GM12878 (cell line): ENCODE measurements around the gene ANAPC10. TPM values are rescaled to one million over a fixed set of nuclear protein-coding genes. Genes with fewer than 3 reads are reported as not detected.
A peak's percentile ranks its signal among the peaks of the same experiment; 100 is the strongest.

Source experiments
- ATAC-seq: fragments of 200-7000 bp; cut with Tn5 transposase; 3 replicates; pipeline ENCODE4 v1.9.1; 2020; ENCODE audit warnings: mild to moderate bottlenecking, moderate library complexity
- BruUV-seq: library from RNA; stranded (reverse); fragments of 400-500 nt; replicated peaks from 2 replicates; lab custom pipeline; 2021; lab: Mats Ljungman, UMichigan
- CTCF ChIA-PET: fragments of 300-600 bp; sonication (Branson Sonifier 250); formaldehyde crosslinking; extraction: SDS; loops from one replicate; lab custom pipeline; 2021; ENCODE audit warnings: inconsistent platforms; lab: Yijun Ruan, JAX
- POLR2A ChIA-PET: fragments of 350-600 bp; formaldehyde crosslinking; extraction: SDS; loops from one replicate; lab custom pipeline; 2021; ENCODE audit warnings: inconsistent platforms; lab: Charles Lee
- RAD21 ChIA-PET: fragments of 300-600 bp; sonication (Branson Sonifier 250); formaldehyde crosslinking; loops from one replicate; lab custom pipeline; 2023; ENCODE audit warnings: antibody characterized with exemption; ENCODE audit not compliant: unreplicated experiment; lab: Charles Lee
- SMC1A ChIA-PET: fragments of 300-600 bp; sonication (Branson Sonifier 250); formaldehyde crosslinking; loops from one replicate; lab custom pipeline; 2023; ENCODE audit not compliant: unreplicated experiment, uncharacterized antibody; lab: Charles Lee
- DNase-seq: peaks from one replicate; pipeline ENCODE4 v3.0.0-alpha.2; 2011; ENCODE audit warnings: low read depth, low spot score
- FAIRE-seq: peaks from 3 replicates; lab custom pipeline; 2011; peaks lifted over from hg19 to GRCh38; lab: Jason Lieb, UNC
- H2AFZ ChIP-seq: 2 replicates; pipeline ENCODE4 v1.6.0; 2011; ENCODE audit warnings: low read depth, low read length, control low read depth; ENCODE audit not compliant: control insufficient read depth
- H3K27ac ChIP-seq: 2 replicates; pipeline ENCODE4 v1.5.1; 2011; ENCODE audit warnings: control low read depth; ENCODE audit not compliant: control insufficient read depth, insufficient read depth
- H3K27me3 ChIP-seq, 2 experiments: replicated peaks in 1 of 2; 2 replicates each; pipeline versions ENCODE4 v1.6.0 to v1.6.1; 2011; ENCODE audit warnings: low read length in 1 of 2; ENCODE audit not compliant: control insufficient read depth in 2 of 2, insufficient read depth in 2 of 2
- H3K36me3 ChIP-seq, 2 experiments: 2 replicates each; pipeline ENCODE4 v1.5.1; 2011; ENCODE audit warnings: low read length in 1 of 2; ENCODE audit not compliant: control insufficient read depth in 2 of 2, insufficient read depth in 2 of 2
- H3K4me1 ChIP-seq: 2 replicates; pipeline ENCODE4 v1.6.1; 2011; ENCODE audit warnings: mild to moderate bottlenecking, low read length, moderate library complexity, mixed read lengths; ENCODE audit not compliant: control insufficient read depth, insufficient read depth
- H3K4me2 ChIP-seq: 2 replicates; pipeline ENCODE4 v1.6.0; 2011; ENCODE audit warnings: control low read depth; ENCODE audit not compliant: control insufficient read depth, insufficient read depth
- H3K4me3 ChIP-seq: fragments of 200-600 bp; sonication (generic); 2 replicates; pipeline ENCODE4 v1.5.1; 2016
- H3K79me2 ChIP-seq: 2 replicates; pipeline ENCODE4 v1.6.0; 2011; ENCODE audit warnings: low read length; ENCODE audit not compliant: control insufficient read depth, insufficient read depth
- H3K9ac ChIP-seq: 2 replicates; pipeline ENCODE4 v1.8.0; 2011; ENCODE audit warnings: low read length, control low read depth, mixed read lengths; ENCODE audit not compliant: control insufficient read depth, insufficient read depth
- H3K9me3 ChIP-seq: replicated peaks from 3 replicates; pipeline ENCODE4 v1.5.1; 2011; ENCODE audit warnings: mild to moderate bottlenecking, low read length; ENCODE audit not compliant: control insufficient read depth, insufficient read depth
- H4K20me1 ChIP-seq: 2 replicates; pipeline ENCODE4 v1.6.0; 2011; ENCODE audit not compliant: control insufficient read depth, insufficient read depth
- CBFB ChIP-seq: IDR thresholded peaks from 2 replicates; pipeline ENCODE4 v1.6.1; 2016; ENCODE audit warnings: antibody characterized with exemption, low read depth
- CHD4 ChIP-seq: fragments of 200-600 bp; sonication (generic); IDR thresholded peaks from 2 replicates; pipeline ENCODE4 v1.6.1; 2016; ENCODE audit warnings: mild to moderate bottlenecking
- CTCF ChIP-seq, 3 experiments: IDR thresholded peaks in 2 of 3; conservative IDR thresholded peaks in 1 of 3; 2 replicates each; pipeline ENCODE4 v1.5.1; 2011; ENCODE audit warnings: low read depth in 3 of 3, low read length in 3 of 3, mild to moderate bottlenecking in 3 of 3, control low read depth in 2 of 3, moderate library complexity in 2 of 3, inconsistent platforms in 1 of 3, mixed read lengths in 1 of 3; ENCODE audit not compliant: control insufficient read depth in 2 of 3, insufficient read depth in 1 of 3; ENCODE audit errors: extremely low read depth in 1 of 3
- EP300 ChIP-seq, 2 experiments: fragments of 150-350 bp in 1 of 2; IDR thresholded peaks; 2 replicates each; pipeline ENCODE4 v1.6.1; 2011 to 2012; ENCODE audit warnings: low read depth in 2 of 2, low read length in 2 of 2, borderline replicate concordance in 1 of 2, improper control_type of control experiment in 1 of 2, inconsistent platforms in 1 of 2; ENCODE audit not compliant: control insufficient read depth in 1 of 2
- JUND ChIP-seq: IDR thresholded peaks from 2 replicates; pipeline ENCODE4 v1.6.1; 2012; ENCODE audit warnings: low read depth, mild to moderate bottlenecking, low read length, improper control_type of control experiment, moderate library complexity
- MEF2A ChIP-seq: IDR thresholded peaks from 2 replicates; pipeline ENCODE4 v1.6.1; 2011; ENCODE audit warnings: low read depth, mild to moderate bottlenecking, low read length, moderate library complexity; ENCODE audit not compliant: insufficient read depth
- NFXL1 ChIP-seq: fragments of 450-650 bp; IDR thresholded peaks from 2 replicates; pipeline ENCODE4 v1.6.1; 2017; ENCODE audit warnings: antibody characterized with exemption, mild to moderate bottlenecking, borderline replicate concordance
- PML ChIP-seq: IDR thresholded peaks from 2 replicates; pipeline ENCODE4 v1.6.1; 2012; ENCODE audit warnings: low read length, inconsistent platforms
- POLR2AphosphoS5 ChIP-seq: IDR thresholded peaks from 2 replicates; pipeline ENCODE4 v1.6.1; 2011; ENCODE audit warnings: mild to moderate bottlenecking, low read length, inconsistent platforms
- TCF7 ChIP-seq: IDR thresholded peaks from 2 replicates; pipeline ENCODE4 v1.6.1; 2014; ENCODE audit warnings: antibody characterized with exemption, borderline replicate concordance
- WGBS: methylation state at CpG from one replicate; pipeline ENCODE4 v1.1.6; 2016; ENCODE audit warnings: low lambda C conversion rate; ENCODE audit not compliant: insufficient replicate concordance, insufficient coverage; ENCODE audit errors: missing lambda C conversion rate; 5-methylcytosine and 5-hydroxymethylcytosine counted together
- in situ Hi-C: fragments of 300-500 bp; cut with MboI; formaldehyde crosslinking; loops from 9 replicates; pipeline ENCODE4 v1.14.3; 2018; ENCODE audit warnings: mixed read lengths
- intact Hi-C: fragments of 100-400 bp; cut with micrococcal nuclease; formaldehyde crosslinking; loops from one replicate; pipeline ENCODE4 v1.14.2; 2022; ENCODE audit not compliant: unreplicated experiment
- polyA plus RNA-seq, 11 experiments: library from polyadenylated mRNA; depleted of rRNA in 4 of 11; unstranded in 6 of 11; stranded (reverse) in 5 of 11; fragments of >200 nt; fragmentation: Nextera tagmentation in 4 of 11; fragmentation: Illumina TruSeq in 1 of 11; extraction: Ambion mirVana in 4 of 11; extraction: Trizol in 1 of 11; gene quantifications; 1 replicate in 1 of 11; 2 replicates in 10 of 11; pipeline versions ENCODE4 v1.2.1 to v1.2.3, GENCODE V29; 2011 to 2016; ENCODE audit warnings: inconsistent platforms in 2 of 11, missing spikeins in 2 of 11, low read depth in 1 of 11
- total RNA-seq, 4 experiments: library from RNA; depleted of rRNA in 3 of 4; stranded (reverse); fragments of >200 nt in 3 of 4; fragmentation: Illumina TruSeq in 1 of 4; extraction: Trizol in 1 of 4; gene quantifications; 2 replicates each; pipeline versions ENCODE4 v1.2.1 to v1.2.3, GENCODE V29; 2013 to 2021
- TF ChIP-seq, protein P1 (sequence below): fragments of 450-650 bp; IDR thresholded peaks from 2 replicates; pipeline ENCODE4 v1.6.1; 2018; ENCODE audit warnings: borderline replicate concordance, mild to moderate bottlenecking; ENCODE audit not compliant: partially characterized antibody

Gene ANAPC10
- total and polyA plus RNA-seq, 10 of the 15 experiments (the other 5 are each of a cell fraction or from before 2014, with no cell fraction given) = 23.8 to 73.7 (median 48.5) TPM

- peak overlapping the region; percentile 76 for H3K27ac ChIP-seq
- intact Hi-C loops (loop anchor here (10.0 kb wide), 1 partner anchor 957 kb away; no protein-coding TSS in a partner anchor), in situ Hi-C loops (no loop called here)
- DNase-seq (no peak), ATAC-seq (peak; percentile 12; the same call in 2 of the 3 replicates), FAIRE-seq (no peak)
- no peaks in the 10 kb centered on the region for H3K79me2 ChIP-seq
- no peak for TF ChIP-seq CHD4
- TF ChIP-seq PML = 0 out of 2 replicates have a peak, but pooled peaks have one; percentile 31
- CTCF ChIA-PET = no interaction called here
- RAD21 ChIA-PET = interaction anchor here (1.3 to 1.6 kb wide), 6 partner anchors 8 to 47 kb away, joined by 3 to 9 read pairs (median 6); partner anchors contain the start of genes ABCE1 and ANAPC10
- H3K4me1 ChIP-seq = peaks cover 28% of the 10 kb centered on the region
- H4K20me1 ChIP-seq = no peaks in the 10 kb centered on the region
- H3K4me2 ChIP-seq = peak overlapping the region; percentile 94
- no TSS peak for BruUV-seq
- peaks cover 1 to 10% of the 10 kb centered on the region in 2 experiments; a peak in 3 of 4 replicates for H3K36me3 ChIP-seq
- H2AFZ ChIP-seq = no peak overlapping the region
- SMC1A ChIA-PET = interaction anchor here (1.3 to 3.3 kb wide), 3 partner anchors 12 to 32 kb away, joined by 4 to 14 read pairs (median 5); no protein-coding TSS in a partner anchor
- POLR2A ChIA-PET = interaction anchor here (0.6 to 2.0 kb wide), 2 partner anchors 33 to 462 kb away, joined by 3 to 10 read pairs; partner anchors contain the start of genes ABCE1 and ANAPC10
- H3K4me3 ChIP-seq = no peak overlapping the region
- WGBS = 67% methylated on average over 11 of the region's 12 CpGs
- H3K9ac ChIP-seq = no peak overlapping the region
- H3K27me3 ChIP-seq = no peaks in the 10 kb centered on the region
- no peaks in the 10 kb centered on the region for H3K9me3 ChIP-seq
These were observed 33.9 kb upstream of the ANAPC10 start for GRCh38 chr4:145131848-145132247.

- ATAC-seq = no peak
- POLR2A ChIA-PET = interaction anchor here (0.6 kb wide), 1 partner anchor 46 kb away, joined by 3 read pairs; no protein-coding TSS in a partner anchor
- H3K36me3 ChIP-seq = peaks cover 1 to 16% of the 10 kb centered on the region in 2 experiments; a peak in 3 of 4 replicates
- SMC1A ChIA-PET = interaction anchor here (1.9 to 3.3 kb wide), 2 partner anchors 26 to 31 kb away, joined by 5 to 14 read pairs; no protein-coding TSS in a partner anchor
- intact Hi-C loops = loop anchor here (10.0 kb wide), 1 partner anchor 956 kb away; no protein-coding TSS in a partner anchor
- H3K9me3 ChIP-seq = no peaks in the 10 kb centered on the region
- H3K27me3 ChIP-seq = no peaks in the 10 kb centered on the region
- no TSS peak for BruUV-seq
- H3K4me2 ChIP-seq = no peak overlapping the region
- no peak overlapping the region for H3K9ac ChIP-seq
- no peak overlapping the region for H2AFZ ChIP-seq
- H3K4me1 ChIP-seq = peaks cover 35% of the 10 kb centered on the region
- 17% methylated on average over 2 of the region's 2 CpGs for WGBS
- RAD21 ChIA-PET = no interaction called here
- DNase-seq = no peak
- H3K79me2 ChIP-seq = no peaks in the 10 kb centered on the region; the same call in 1 of the 2 replicates
- in situ Hi-C loops = no loop called here
- H4K20me1 ChIP-seq = no peaks in the 10 kb centered on the region
- CTCF ChIA-PET = no interaction called here
- FAIRE-seq = no peak
- no peak overlapping the region for H3K4me3 ChIP-seq
- H3K27ac ChIP-seq = peak overlapping the region; percentile 15; the same call in 1 of the 2 replicates
- TF ChIP-seq NFXL1 (no peak), CTCF (IDR thresholded peaks at IDR 0.05 in 2 of 3, conservative IDR thresholded peaks at IDR 0.05 in 1 of 3; ENCODE audit: control insufficient read depth in 2 of 3, extremely low read depth in 1 of 3, insufficient read depth in 1 of 3, low read depth in 3 of 3, low read length in 3 of 3) (no peak), JUND (no peak), TCF7 (no peak), CBFB (no peak), MEF2A (no peak), POLR2AphosphoS5 (no peak), EP300 (IDR thresholded peaks at IDR 0.05; ENCODE audit: borderline replicate concordance in 1 of 2, control insufficient read depth in 1 of 2, low read depth in 2 of 2, low read length in 2 of 2) (no peak)
- TF ChIP-seq, protein P1, sequence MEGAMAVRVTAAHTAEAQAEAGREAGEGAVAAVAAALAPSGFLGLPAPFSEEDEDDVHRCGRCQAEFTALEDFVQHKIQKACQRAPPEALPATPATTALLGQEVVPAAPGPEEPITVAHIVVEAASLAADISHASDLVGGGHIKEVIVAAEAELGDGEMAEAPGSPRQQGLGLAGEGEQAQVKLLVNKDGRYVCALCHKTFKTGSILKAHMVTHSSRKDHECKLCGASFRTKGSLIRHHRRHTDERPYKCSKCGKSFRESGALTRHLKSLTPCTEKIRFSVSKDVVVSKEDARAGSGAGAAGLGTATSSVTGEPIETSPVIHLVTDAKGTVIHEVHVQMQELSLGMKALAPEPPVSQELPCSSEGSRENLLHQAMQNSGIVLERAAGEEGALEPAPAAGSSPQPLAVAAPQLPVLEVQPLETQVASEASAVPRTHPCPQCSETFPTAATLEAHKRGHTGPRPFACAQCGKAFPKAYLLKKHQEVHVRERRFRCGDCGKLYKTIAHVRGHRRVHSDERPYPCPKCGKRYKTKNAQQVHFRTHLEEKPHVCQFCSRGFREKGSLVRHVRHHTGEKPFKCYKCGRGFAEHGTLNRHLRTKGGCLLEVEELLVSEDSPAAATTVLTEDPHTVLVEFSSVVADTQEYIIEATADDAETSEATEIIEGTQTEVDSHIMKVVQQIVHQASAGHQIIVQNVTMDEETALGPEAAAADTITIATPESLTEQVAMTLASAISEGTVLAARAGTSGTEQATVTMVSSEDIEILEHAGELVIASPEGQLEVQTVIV = no peak
These were observed 32.9 kb upstream of the ANAPC10 start for GRCh38 chr4:145130788-145131399.
